CD14-positive monocyte (primary cell): ENCODE results near the gene ELAVL2. TPM values are rescaled to one million over a fixed set of nuclear protein-coding genes. Genes with fewer than 3 reads are reported as not detected.

ENCODE experiments used
- DNase-seq, 3 donors: peaks; one replicate each; pipeline ENCODE4 v3.0.0-alpha.2; 2011 to 2022
- H2AFZ ChIP-seq: 2 replicates; pipeline ENCODE4 v1.6.0; 2012; ENCODE audit warnings: mild to moderate bottlenecking, low read depth, low read length, inconsistent platforms; ENCODE audit not compliant: insufficient read depth, poor library complexity, severe bottlenecking
- H3K27ac ChIP-seq, 2 donors: 1 replicate in 1 of 2; 2 replicates in 1 of 2; pipeline ENCODE4 v1.5.1; 2012 to 2013; ENCODE audit warnings: low read length in 2 of 2, control low read depth in 1 of 2, inconsistent platforms in 1 of 2, low read depth in 1 of 2, mild to moderate bottlenecking in 1 of 2
- H3K27me3 ChIP-seq, 2 donors: one replicate each; pipeline versions ENCODE4 v1.6.0 to v1.6.1; 2011 to 2013; ENCODE audit warnings: low read length in 2 of 2; ENCODE audit not compliant: control insufficient read depth in 2 of 2, insufficient read depth in 2 of 2
- H3K36me3 ChIP-seq, 2 donors: replicated peaks in 1 of 2; 1 replicate in 1 of 2; 2 replicates in 1 of 2; pipeline versions ENCODE4 v1.5.1 to v1.6.1; 2012 to 2013; ENCODE audit warnings: low read length in 2 of 2, control low read depth in 1 of 2, inconsistent platforms in 1 of 2, mild to moderate bottlenecking in 1 of 2; ENCODE audit not compliant: insufficient read depth in 2 of 2, control insufficient read depth in 1 of 2
- H3K4me1 ChIP-seq, 2 donors: 1 replicate in 1 of 2; 2 replicates in 1 of 2; pipeline versions ENCODE4 v1.5.1 to v1.6.1; 2012 to 2013; ENCODE audit warnings: low read length in 2 of 2, control low read depth in 1 of 2, inconsistent platforms in 1 of 2, mild to moderate bottlenecking in 1 of 2, moderate library complexity in 1 of 2; ENCODE audit not compliant: insufficient read depth in 2 of 2, control insufficient read depth in 1 of 2
- H3K4me2 ChIP-seq: replicated peaks from 2 replicates; pipeline ENCODE3; 2012; ENCODE audit warnings: low read length, moderate library complexity, mild to moderate bottlenecking; ENCODE audit not compliant: poor library complexity, severe bottlenecking; ENCODE audit errors: extremely low read depth
- H3K4me3 ChIP-seq, 3 experiments: fragments of 200-600 bp in 1 of 3; sonication (generic) in 1 of 3; replicated peaks in 1 of 3; 1 replicate in 2 of 3; 2 replicates in 1 of 3; pipeline ENCODE4 v1.5.1; 2011 to 2013; ENCODE audit warnings: low read length in 3 of 3, mild to moderate bottlenecking in 3 of 3, control low read depth in 2 of 3, low read depth in 2 of 3, inconsistent platforms in 1 of 3, moderate library complexity in 1 of 3
- H3K79me2 ChIP-seq: 2 replicates; pipeline ENCODE4 v1.6.0; 2012; ENCODE audit warnings: mild to moderate bottlenecking, control low read depth, inconsistent platforms, low read length, moderate library complexity; ENCODE audit not compliant: insufficient read depth
- H3K9ac ChIP-seq: 2 replicates; pipeline ENCODE4 v1.6.0; 2017; ENCODE audit warnings: low read length, mild to moderate bottlenecking; ENCODE audit not compliant: insufficient read depth, poor library complexity, severe bottlenecking
- H3K9me3 ChIP-seq, 2 donors: replicated peaks in 1 of 2; 1 replicate in 1 of 2; 2 replicates in 1 of 2; pipeline versions ENCODE4 v1.5.1 to v1.6.1; 2012 to 2013; ENCODE audit warnings: low read length in 2 of 2, control low read depth in 1 of 2; ENCODE audit not compliant: control insufficient read depth in 1 of 2, insufficient read depth in 1 of 2
- H4K20me1 ChIP-seq: 2 replicates; pipeline ENCODE4 v1.6.0; 2012; ENCODE audit warnings: mild to moderate bottlenecking, low read length, control low read depth, moderate library complexity; ENCODE audit not compliant: insufficient read depth
- H3K27ac Mint-ChIP-seq, 7 donors: one replicate each; pipeline ENCODE4 v1.8.0; 2020; ENCODE audit warnings: mild to moderate bottlenecking in 7 of 7, mixed read lengths in 7 of 7, moderate library complexity in 6 of 7, inconsistent platforms in 2 of 7
- H3K27me3 Mint-ChIP-seq, 3 donors: one replicate each; pipeline ENCODE4 v1.8.0; 2021 to 2022; ENCODE audit warnings: low read depth in 3 of 3, mild to moderate bottlenecking in 3 of 3, mixed read lengths in 3 of 3, moderate library complexity in 3 of 3, inconsistent platforms in 1 of 3
- H3K36me3 Mint-ChIP-seq, 2 donors: one replicate each; pipeline ENCODE4 v1.8.0; 2020; ENCODE audit warnings: mixed read lengths in 2 of 2, inconsistent platforms in 1 of 2, mild to moderate bottlenecking in 1 of 2
- H3K4me1 Mint-ChIP-seq: one replicate; pipeline ENCODE4 v1.8.0; 2020; ENCODE audit warnings: mild to moderate bottlenecking, mixed read lengths
- H3K4me3 Mint-ChIP-seq, 2 donors: one replicate each; pipeline ENCODE4 v1.8.0; 2020; ENCODE audit warnings: mild to moderate bottlenecking in 2 of 2, mixed read lengths in 2 of 2, moderate library complexity in 1 of 2
- H3K9me3 Mint-ChIP-seq, 7 donors: one replicate each; pipeline ENCODE4 v1.8.0; 2020 to 2022; ENCODE audit warnings: mixed read lengths in 7 of 7, mild to moderate bottlenecking in 6 of 7, moderate library complexity in 6 of 7, inconsistent platforms in 2 of 7
- CTCF ChIP-seq: fragments of 200-600 bp; IDR thresholded peaks from one replicate; pipeline ENCODE4 v1.8.0; 2022; ENCODE audit warnings: antibody characterized with exemption, mild to moderate bottlenecking
- WGBS: methylation state at CpG from one replicate; pipeline ENCODE4 v1.1.5; 2013; ENCODE audit warnings: missing lambda C conversion rate; ENCODE audit not compliant: insufficient coverage; 5-methylcytosine and 5-hydroxymethylcytosine counted together
- intact Hi-C, 2 donors: fragments of 100-400 bp; cut with micrococcal nuclease; formaldehyde crosslinking; loops; one replicate each; pipeline versions ENCODE4 v1.15.0 to v1.15.1; 2023
- polyA plus RNA-seq, 3 donors: library from polyadenylated mRNA; depleted of rRNA in 1 of 3; unstranded in 2 of 3; stranded (reverse) in 1 of 3; fragments of 300-500 nt in 2 of 3; fragments of >200 nt in 1 of 3; fragmentation: Illumina TruSeq in 2 of 3; gene quantifications; 1 replicate in 2 of 3; 2 replicates in 1 of 3; pipeline ENCODE4 v1.2.3, GENCODE V29; 2012 to 2021

ELAVL2 gene
- polyA plus RNA-seq, 3 donors: not detected

- Histone ChIP-seq H3K4me1 (no peaks in the 10 kb centered on the region), H3K79me2 (no peaks in the 10 kb centered on the region), H3K9me3 (peaks cover 0 to 4% of the 10 kb centered on the region in 2 donors), H3K4me2 (no peak overlapping the region), H3K4me3 (no peak overlapping the region), H3K9ac (no peak overlapping the region), H3K27ac (no peak overlapping the region), H3K27me3 (no peaks in the 10 kb centered on the region), H2AFZ (no peak overlapping the region), H3K36me3 (no peaks in the 10 kb centered on the region), H4K20me1 (no peaks in the 10 kb centered on the region)
- H3K27me3 Mint-ChIP-seq: no peaks in the 10 kb centered on the region
- no peak for TF ChIP-seq CTCF
- no peak overlapping the region for H3K27ac Mint-ChIP-seq
- peaks cover 0 to 7% (median 2%) of the 10 kb centered on the region in 7 donors for H3K9me3 Mint-ChIP-seq
- no peaks in the 10 kb centered on the region for H3K36me3 Mint-ChIP-seq
- DNase-seq: no peak
- H3K4me3 Mint-ChIP-seq: no peak overlapping the region
- intact Hi-C loops: no loop called here
- WGBS: 67% methylated on average over 1 of the region's 3 CpGs
- no peaks in the 10 kb centered on the region for H3K4me1 Mint-ChIP-seq
Measured at GRCh38 chr9:23677446-23677845, 148.6 kb downstream of the ELAVL2 start.

GRCh38 chr9:23674016-23674585, 151.9 kb downstream of the ELAVL2 start:
- Histone ChIP-seq H3K4me3 (no peak overlapping the region), H3K9ac (no peak overlapping the region), H3K36me3 (no peaks in the 10 kb centered on the region), H3K4me1 (no peaks in the 10 kb centered on the region), H3K79me2 (no peaks in the 10 kb centered on the region), H3K9me3 (peaks cover 0 to 4% of the 10 kb centered on the region in 2 donors), H4K20me1 (no peaks in the 10 kb centered on the region), H3K4me2 (no peak overlapping the region), H3K27me3 (no peaks in the 10 kb centered on the region), H2AFZ (no peak overlapping the region), H3K27ac (no peak overlapping the region)
- no peak overlapping the region for H3K27ac Mint-ChIP-seq
- no peaks in the 10 kb centered on the region for H3K4me1 Mint-ChIP-seq
- H3K4me3 Mint-ChIP-seq: no peak overlapping the region
- TF ChIP-seq CTCF: no peak
- H3K27me3 Mint-ChIP-seq: peaks cover 0 to 1% (median 0%) of the 10 kb centered on the region in 3 donors
- H3K36me3 Mint-ChIP-seq: no peaks in the 10 kb centered on the region
- DNase-seq: no peak
- H3K9me3 Mint-ChIP-seq: peaks cover 0 to 5% (median 2%) of the 10 kb centered on the region in 7 donors
- WGBS: 85% methylated on average over 4 of the region's 6 CpGs
- intact Hi-C loops: no loop called here
